B cell (primary cell): ENCODE measurements around the gene ULBP1. TPM values are rescaled to one million over a fixed set of nuclear protein-coding genes. Genes with fewer than 3 reads are reported as not detected.

Experiments used
- ATAC-seq: fragments of 200-7000 bp; cut with Tn5 transposase; one replicate; pipeline ENCODE4 v1.10.0; 2021; ENCODE audit warnings: low read depth, mild to moderate bottlenecking, moderate number of reproducible peaks, moderate library complexity
- CTCF ChIA-PET: fragments of 350-600 bp; sonication (Branson Sonifier 250); formaldehyde crosslinking; loops from one replicate; lab custom pipeline; 2021; ENCODE audit warnings: antibody characterized with exemption, inconsistent platforms; lab: Charles Lee
- POLR2A ChIA-PET: fragments of 350-600 bp; sonication (Branson Sonifier 250); formaldehyde crosslinking; loops from one replicate; lab custom pipeline; 2021; ENCODE audit warnings: antibody characterized with exemption; lab: Charles Lee
- DNase-seq: peaks from one replicate; pipeline ENCODE4 v3.0.0; 2013
- H2AFZ ChIP-seq: 2 replicates; pipeline ENCODE4 v1.6.1; 2012; ENCODE audit warnings: mild to moderate bottlenecking, low read depth, low read length; ENCODE audit not compliant: insufficient read depth, poor library complexity, severe bottlenecking
- H3K27ac ChIP-seq, 2 donors: 1 replicate in 1 of 2; 2 replicates in 1 of 2; pipeline ENCODE4 v1.5.1; 2012 to 2013; ENCODE audit warnings: low read length in 2 of 2, mild to moderate bottlenecking in 2 of 2, moderate library complexity in 1 of 2
- H3K27me3 ChIP-seq, 4 experiments: fragments of 200-600 bp in 1 of 4; sonication (generic) in 1 of 4; replicated peaks in 1 of 4; 1 replicate in 2 of 4; 2 replicates in 2 of 4; pipeline versions ENCODE4 v1.6.1 to v1.7.0; 2013 to 2016; ENCODE audit warnings: low read length in 3 of 4, mild to moderate bottlenecking in 2 of 4, mixed read lengths in 1 of 4, moderate library complexity in 1 of 4; ENCODE audit not compliant: insufficient read depth in 4 of 4, control insufficient read depth in 3 of 4; ENCODE audit errors: control extremely low read depth in 1 of 4
- H3K36me3 ChIP-seq, 2 experiments: replicated peaks in 1 of 2; 1 replicate in 1 of 2; 2 replicates in 1 of 2; pipeline versions ENCODE4 v1.6.1 to v1.7.1; 2013; ENCODE audit warnings: low read length in 1 of 2; ENCODE audit not compliant: insufficient read depth in 2 of 2, control insufficient read depth in 1 of 2; ENCODE audit errors: control extremely low read depth in 1 of 2, extremely low read depth in 1 of 2
- H3K4me1 ChIP-seq, 2 donors: fragments of 200-600 bp in 1 of 2; sonication (generic) in 1 of 2; 1 replicate in 1 of 2; 2 replicates in 1 of 2; pipeline versions ENCODE4 v1.5.1 to v1.6.1; 2013 to 2017; ENCODE audit warnings: low read length in 2 of 2; ENCODE audit not compliant: control insufficient read depth in 2 of 2, insufficient read depth in 2 of 2
- H3K4me2 ChIP-seq: replicated peaks from 2 replicates; pipeline ENCODE3; 2012; ENCODE audit warnings: mild to moderate bottlenecking, low read depth, low read length; ENCODE audit not compliant: poor library complexity, severe bottlenecking
- H3K4me3 ChIP-seq, 5 experiments: fragments of 200-600 bp in 1 of 5; sonication (generic) in 1 of 5; 1 replicate in 3 of 5; 2 replicates in 2 of 5; pipeline versions ENCODE4 v1.5.1 to v1.7.0; 2011 to 2016; ENCODE audit warnings: low read length in 4 of 5, mild to moderate bottlenecking in 4 of 5, low read depth in 2 of 5, control low read depth in 1 of 5, moderate library complexity in 1 of 5; ENCODE audit not compliant: insufficient read depth in 1 of 5; ENCODE audit errors: control extremely low read depth in 1 of 5, extremely low read depth in 1 of 5
- H3K79me2 ChIP-seq: fragments of 200-600 bp; sonication (generic); one replicate; pipeline ENCODE4 v1.6.0; 2016; ENCODE audit warnings: low read length; ENCODE audit not compliant: control insufficient read depth, insufficient read depth
- H3K9ac ChIP-seq: fragments of 200-600 bp; sonication (generic); 2 replicates; pipeline ENCODE4 v1.6.1; 2017; ENCODE audit warnings: mild to moderate bottlenecking, low read length, moderate library complexity
- H3K9me3 ChIP-seq, 3 donors: one replicate each; pipeline versions ENCODE4 v1.6.1 to v1.7.1; 2013; ENCODE audit warnings: low read length in 2 of 3; ENCODE audit not compliant: control insufficient read depth in 2 of 3, insufficient read depth in 1 of 3; ENCODE audit errors: control extremely low read depth in 1 of 3
- H4K20me1 ChIP-seq: 2 replicates; pipeline ENCODE4 v1.6.0; 2012; ENCODE audit warnings: mild to moderate bottlenecking, low read length; ENCODE audit not compliant: insufficient read depth, control insufficient read depth, poor library complexity, severe bottlenecking
- H3K27ac Mint-ChIP-seq: one replicate; pipeline ENCODE4 v1.8.0; 2021; ENCODE audit warnings: mixed read lengths
- H3K27me3 Mint-ChIP-seq: one replicate; pipeline ENCODE4 v1.8.0; 2021; ENCODE audit warnings: mixed read lengths
- H3K4me1 Mint-ChIP-seq: one replicate; pipeline ENCODE4 v1.8.0; 2021; ENCODE audit warnings: mixed read lengths
- H3K4me3 Mint-ChIP-seq: one replicate; pipeline ENCODE4 v1.8.0; 2021; ENCODE audit warnings: mixed read lengths
- H3K9me3 Mint-ChIP-seq: one replicate; pipeline ENCODE4 v1.8.0; 2022; ENCODE audit warnings: mixed read lengths; ENCODE audit not compliant: insufficient read depth
- EZH2 ChIP-seq: IDR thresholded peaks from 2 replicates; pipeline ENCODE4 v1.6.1; 2012; ENCODE audit warnings: borderline replicate concordance, low read depth, mild to moderate bottlenecking, moderate library complexity, low read length; ENCODE audit not compliant: insufficient read depth, poor library complexity, severe bottlenecking
- WGBS: methylation state at CpG from one replicate; pipeline ENCODE4 v1.1.5; 2013; ENCODE audit warnings: missing lambda C conversion rate; ENCODE audit not compliant: insufficient coverage; 5-methylcytosine and 5-hydroxymethylcytosine counted together
- intact Hi-C: fragments of 100-400 bp; cut with micrococcal nuclease; formaldehyde crosslinking; loops from one replicate; pipeline ENCODE4 v1.10.0; 2022
- polyA plus RNA-seq: library from polyadenylated mRNA; depleted of rRNA; stranded (reverse); fragments of >200 nt; gene quantifications from 2 replicates; pipeline ENCODE4 v1.2.3, GENCODE V29; 2012
- total RNA-seq, 2 donors: library from RNA; stranded (reverse); fragments of 120-200 nt in 1 of 2; gene quantifications; 1 replicate in 1 of 2; 2 replicates in 1 of 2; pipeline versions ENCODE4 v1.2.3 to v1.2.4, GENCODE V29; 2013 to 2022
- TF ChIP-seq, protein P1 (sequence below): fragments of 200-600 bp; IDR thresholded peaks from one replicate; pipeline ENCODE4 v1.8.0; 2022; ENCODE audit warnings: antibody characterized with exemption, mild to moderate bottlenecking

The ULBP1 gene
- total and polyA plus RNA-seq, 2 donors (not counting 1 experiment from before 2014, with no cell fraction given) = 0.04 to 0.12 TPM

GRCh38 chr6:150004101-150004782, 40.5 kb downstream of the ULBP1 start:
- Histone ChIP-seq H3K4me2 (peak overlapping the region; percentile 95), H2AFZ (peak overlapping the region; percentile 76), H3K4me3 (peak overlapping the region; percentile 25 to 86 (median 69)), H3K27me3 (peaks cover 0 to 30% (median 8%) of the 10 kb centered on the region in 4 experiments), H3K27ac (peak overlapping the region; percentile 93 to 97), H3K4me1 (peaks cover 16 to 28% of the 10 kb centered on the region in 2 donors), H3K9me3 (peaks cover 0 to 10% (median 3%) of the 10 kb centered on the region in 3 donors), H4K20me1 (no peaks in the 10 kb centered on the region), H3K36me3 (no peaks in the 10 kb centered on the region), H3K79me2 (no peaks in the 10 kb centered on the region), H3K9ac (peak overlapping the region; percentile 87)
- intact Hi-C loops = loop anchor here (1.0 to 10.0 kb wide), 4 partner anchors 13 to 1391 kb away; partner anchors contain the start of genes GINM1 and ZBTB2
- peak; percentile 93 for DNase-seq
- H3K4me3 Mint-ChIP-seq = peak overlapping the region; percentile 96
- POLR2A ChIA-PET = no interaction called here
- TF ChIP-seq, protein P1, sequence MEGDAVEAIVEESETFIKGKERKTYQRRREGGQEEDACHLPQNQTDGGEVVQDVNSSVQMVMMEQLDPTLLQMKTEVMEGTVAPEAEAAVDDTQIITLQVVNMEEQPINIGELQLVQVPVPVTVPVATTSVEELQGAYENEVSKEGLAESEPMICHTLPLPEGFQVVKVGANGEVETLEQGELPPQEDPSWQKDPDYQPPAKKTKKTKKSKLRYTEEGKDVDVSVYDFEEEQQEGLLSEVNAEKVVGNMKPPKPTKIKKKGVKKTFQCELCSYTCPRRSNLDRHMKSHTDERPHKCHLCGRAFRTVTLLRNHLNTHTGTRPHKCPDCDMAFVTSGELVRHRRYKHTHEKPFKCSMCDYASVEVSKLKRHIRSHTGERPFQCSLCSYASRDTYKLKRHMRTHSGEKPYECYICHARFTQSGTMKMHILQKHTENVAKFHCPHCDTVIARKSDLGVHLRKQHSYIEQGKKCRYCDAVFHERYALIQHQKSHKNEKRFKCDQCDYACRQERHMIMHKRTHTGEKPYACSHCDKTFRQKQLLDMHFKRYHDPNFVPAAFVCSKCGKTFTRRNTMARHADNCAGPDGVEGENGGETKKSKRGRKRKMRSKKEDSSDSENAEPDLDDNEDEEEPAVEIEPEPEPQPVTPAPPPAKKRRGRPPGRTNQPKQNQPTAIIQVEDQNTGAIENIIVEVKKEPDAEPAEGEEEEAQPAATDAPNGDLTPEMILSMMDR = no peak
- no peak for TF ChIP-seq EZH2
- peaks cover 3% of the 10 kb centered on the region for H3K9me3 Mint-ChIP-seq
- H3K4me1 Mint-ChIP-seq = peaks cover 32% of the 10 kb centered on the region
- 31% methylated on average over 13 of the region's 14 CpGs for WGBS
- peak; percentile 49 for ATAC-seq
- peak overlapping the region; percentile 97 for H3K27ac Mint-ChIP-seq
- CTCF ChIA-PET = interaction anchor here (0.9 kb wide), 1 partner anchor 13 kb away, joined by 7 read pairs; no protein-coding TSS in a partner anchor
- peaks cover 11% of the 10 kb centered on the region for H3K27me3 Mint-ChIP-seq
